Neural cell (in vitro differentiated cells): ENCODE results near the gene PECR.

Experiments
- CTCF ChIP-seq: fragments of 450-650 bp; IDR thresholded peaks from 2 replicates; pipeline ENCODE4 v1.5.1; 2014; ENCODE audit warnings: antibody characterized with exemption, mild to moderate bottlenecking, moderate library complexity; ENCODE audit not compliant: poor library complexity, severe bottlenecking
- EP300 ChIP-seq: fragments of 450-650 bp; conservative IDR thresholded peaks from 2 replicates; pipeline ENCODE4 v1.6.1; 2014; ENCODE audit warnings: antibody characterized with exemption, mild to moderate bottlenecking, moderate library complexity; ENCODE audit not compliant: poor library complexity, severe bottlenecking
- EZH2 ChIP-seq: fragments of 200-600, 300-800 bp; shearing (Covaris generic), sonication (generic); IDR thresholded peaks from 2 replicates; pipeline ENCODE4 v1.6.1; 2014; ENCODE audit warnings: antibody characterized with exemption, low read length, borderline replicate concordance, mild to moderate bottlenecking; ENCODE audit not compliant: insufficient read depth, poor library complexity, severe bottlenecking
- POLR2AphosphoS5 ChIP-seq: IDR thresholded peaks from 2 replicates; pipeline ENCODE4 v1.6.1; 2012
- RAD21 ChIP-seq: fragments of 450-650 bp; conservative IDR thresholded peaks from 2 replicates; pipeline ENCODE4 v1.6.1; 2014; ENCODE audit warnings: antibody characterized with exemption, mild to moderate bottlenecking, moderate library complexity
- SMC3 ChIP-seq: fragments of 450-650 bp; conservative IDR thresholded peaks from 2 replicates; pipeline ENCODE4 v1.6.1; 2014; ENCODE audit warnings: antibody characterized with exemption, mild to moderate bottlenecking, moderate library complexity; ENCODE audit not compliant: poor library complexity
- TAF1 ChIP-seq: IDR thresholded peaks from 2 replicates; pipeline ENCODE4 v1.6.1; 2012; ENCODE audit warnings: low read depth
- TF ChIP-seq, protein P1 (sequence below): IDR thresholded peaks from 2 replicates; pipeline ENCODE4 v1.6.1; 2012; ENCODE audit warnings: borderline replicate concordance

- TF ChIP-seq CTCF (no peak), EP300 (no peak), EZH2 (no peak), POLR2AphosphoS5 (no peak), SMC3 (no peak), RAD21 (no peak), TAF1 (no peak)
- TF ChIP-seq, protein P1, sequence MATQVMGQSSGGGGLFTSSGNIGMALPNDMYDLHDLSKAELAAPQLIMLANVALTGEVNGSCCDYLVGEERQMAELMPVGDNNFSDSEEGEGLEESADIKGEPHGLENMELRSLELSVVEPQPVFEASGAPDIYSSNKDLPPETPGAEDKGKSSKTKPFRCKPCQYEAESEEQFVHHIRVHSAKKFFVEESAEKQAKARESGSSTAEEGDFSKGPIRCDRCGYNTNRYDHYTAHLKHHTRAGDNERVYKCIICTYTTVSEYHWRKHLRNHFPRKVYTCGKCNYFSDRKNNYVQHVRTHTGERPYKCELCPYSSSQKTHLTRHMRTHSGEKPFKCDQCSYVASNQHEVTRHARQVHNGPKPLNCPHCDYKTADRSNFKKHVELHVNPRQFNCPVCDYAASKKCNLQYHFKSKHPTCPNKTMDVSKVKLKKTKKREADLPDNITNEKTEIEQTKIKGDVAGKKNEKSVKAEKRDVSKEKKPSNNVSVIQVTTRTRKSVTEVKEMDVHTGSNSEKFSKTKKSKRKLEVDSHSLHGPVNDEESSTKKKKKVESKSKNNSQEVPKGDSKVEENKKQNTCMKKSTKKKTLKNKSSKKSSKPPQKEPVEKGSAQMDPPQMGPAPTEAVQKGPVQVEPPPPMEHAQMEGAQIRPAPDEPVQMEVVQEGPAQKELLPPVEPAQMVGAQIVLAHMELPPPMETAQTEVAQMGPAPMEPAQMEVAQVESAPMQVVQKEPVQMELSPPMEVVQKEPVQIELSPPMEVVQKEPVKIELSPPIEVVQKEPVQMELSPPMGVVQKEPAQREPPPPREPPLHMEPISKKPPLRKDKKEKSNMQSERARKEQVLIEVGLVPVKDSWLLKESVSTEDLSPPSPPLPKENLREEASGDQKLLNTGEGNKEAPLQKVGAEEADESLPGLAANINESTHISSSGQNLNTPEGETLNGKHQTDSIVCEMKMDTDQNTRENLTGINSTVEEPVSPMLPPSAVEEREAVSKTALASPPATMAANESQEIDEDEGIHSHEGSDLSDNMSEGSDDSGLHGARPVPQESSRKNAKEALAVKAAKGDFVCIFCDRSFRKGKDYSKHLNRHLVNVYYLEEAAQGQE = no peak
These were observed 76.8 kb downstream of the PECR start for GRCh38 chr2:216004697-216005283.
